A673 (cell line): Measurements from ENCODE around the gene PHACTR3. TPM values are rescaled to one million over a fixed set of nuclear protein-coding genes. Genes with fewer than 3 reads are reported as not detected.

Experiments
- BruUV-seq: library from RNA; stranded (reverse); fragments of 400-500 nt; replicated peaks from 2 replicates; lab custom pipeline; 2021; lab: Mats Ljungman, UMichigan
- CTCF ChIA-PET: fragments of 300-600 bp; sonication (Branson Sonifier 250); formaldehyde crosslinking; loops from one replicate; lab custom pipeline; 2022; ENCODE audit warnings: antibody characterized with exemption; lab: Charles Lee
- POLR2A ChIA-PET: fragments of 300-600 bp; sonication (Branson Sonifier 250); formaldehyde crosslinking; loops from one replicate; lab custom pipeline; 2022; ENCODE audit warnings: antibody characterized with exemption; ENCODE audit not compliant: low non-redundant PET; lab: Charles Lee
- DNase-seq: peaks from one replicate; pipeline ENCODE4 v3.0.0-alpha.2; 2015; ENCODE audit warnings: low spot score
- H3K27ac ChIP-seq: fragments of 200-600 bp; sonication (generic); 2 replicates; pipeline ENCODE4 v1.5.1; 2016; ENCODE audit warnings: mixed run types, low read depth, mild to moderate bottlenecking, mixed read lengths, antibody characterized with exemption, low read length; ENCODE audit not compliant: poor library complexity, severe bottlenecking
- H3K27me3 ChIP-seq: fragments of 200-600 bp; sonication (generic); replicated peaks from 2 replicates; pipeline ENCODE4 v1.6.1; 2017; ENCODE audit warnings: mixed run types, low read depth, mild to moderate bottlenecking, mixed read lengths, antibody characterized with exemption, low read length; ENCODE audit not compliant: insufficient read depth, poor library complexity
- H3K36me3 ChIP-seq: fragments of 200-600 bp; sonication (generic); 2 replicates; pipeline ENCODE4 v1.6.1; 2016; ENCODE audit warnings: mixed run types, mild to moderate bottlenecking, mixed read lengths, antibody characterized with exemption, low read length; ENCODE audit not compliant: insufficient read depth, poor library complexity, severe bottlenecking
- H3K4me1 ChIP-seq: fragments of 200-600 bp; sonication (generic); 2 replicates; pipeline ENCODE4 v1.6.1; 2017; ENCODE audit warnings: mixed run types, mild to moderate bottlenecking, mixed read lengths, antibody characterized with exemption, low read length; ENCODE audit not compliant: insufficient read depth, poor library complexity, severe bottlenecking
- H3K4me3 ChIP-seq: fragments of 200-600 bp; sonication (generic); 2 replicates; pipeline ENCODE4 v1.5.1; 2016; ENCODE audit warnings: low read depth, mixed run types, mild to moderate bottlenecking, mixed read lengths, low read length; ENCODE audit not compliant: poor library complexity, severe bottlenecking
- H3K9me3 ChIP-seq: fragments of 200-600 bp; sonication (generic); 2 replicates; pipeline ENCODE4 v1.6.1; 2016; ENCODE audit warnings: mixed run types, low read depth, mild to moderate bottlenecking, mixed read lengths, antibody characterized with exemption, low read length; ENCODE audit not compliant: poor library complexity, severe bottlenecking
- CTCF ChIP-seq: fragments of 300-800, 200-600 bp; sonication (generic); conservative IDR thresholded peaks from 2 replicates; pipeline ENCODE4 v1.5.1; 2017; ENCODE audit warnings: low read depth, mild to moderate bottlenecking, antibody characterized with exemption, low read length, moderate library complexity, mixed read lengths
- EZH2 ChIP-seq: fragments of 200-600 bp; sonication (generic); IDR thresholded peaks from 2 replicates; pipeline ENCODE4 v1.6.1; 2017; ENCODE audit warnings: borderline replicate concordance, low read depth, mild to moderate bottlenecking, mixed read lengths, antibody characterized with exemption, low read length; ENCODE audit not compliant: poor library complexity, severe bottlenecking
- intact Hi-C: fragments of 100-400 bp; cut with micrococcal nuclease; formaldehyde crosslinking; loops from one replicate; pipeline ENCODE4 v1.10.0; 2022; ENCODE audit not compliant: unreplicated experiment
- total RNA-seq: library from RNA; stranded (reverse); gene quantifications from 2 replicates; pipeline ENCODE4 v1.2.3, GENCODE V29; 2021

The PHACTR3 gene
- total RNA-seq, 1 experiment from 2014 or later: 0.17 TPM

- no peak overlapping the region for H3K4me3 ChIP-seq
- ChIA-PET POLR2A (no interaction called here), CTCF (no interaction called here)
- no peak overlapping the region for H3K27ac ChIP-seq
- H3K27me3 ChIP-seq: no peaks in the 10 kb centered on the region
- no peaks in the 10 kb centered on the region for H3K36me3 ChIP-seq
- intact Hi-C loops: no loop called here
- no peaks in the 10 kb centered on the region for H3K9me3 ChIP-seq
- no peak for DNase-seq
- BruUV-seq: no TSS peak
- no peaks in the 10 kb centered on the region for H3K4me1 ChIP-seq
- no peak for TF ChIP-seq EZH2
- no peak for TF ChIP-seq CTCF
Observed at GRCh38 chr20:59721386-59721785, 117.0 kb downstream of the PHACTR3 start.

GRCh38 chr20:59723108-59723500 lies 118.8 kb downstream of the PHACTR3 start:
- Histone ChIP-seq H3K36me3 (no peaks in the 10 kb centered on the region), H3K27me3 (no peaks in the 10 kb centered on the region), H3K4me3 (no peak overlapping the region), H3K27ac (no peak overlapping the region), H3K4me1 (no peaks in the 10 kb centered on the region), H3K9me3 (no peaks in the 10 kb centered on the region)
- intact Hi-C loops: no loop called here
- ChIA-PET POLR2A (no interaction called here), CTCF (no interaction called here)
- BruUV-seq: no TSS peak
- DNase-seq: no peak
- TF ChIP-seq EZH2 (no peak), CTCF (no peak)

- Histone ChIP-seq H3K36me3 (no peaks in the 10 kb centered on the region), H3K9me3 (no peaks in the 10 kb centered on the region), H3K4me1 (no peaks in the 10 kb centered on the region), H3K4me3 (no peak overlapping the region), H3K27me3 (no peaks in the 10 kb centered on the region), H3K27ac (no peak overlapping the region)
- ChIA-PET POLR2A (no interaction called here), CTCF (no interaction called here)
- intact Hi-C loops: no loop called here
- peak; percentile 15 for DNase-seq
- TF ChIP-seq CTCF (no peak), EZH2 (no peak)
- no TSS peak for BruUV-seq
Observed at GRCh38 chr20:59723607-59724456, 119.5 kb downstream of the PHACTR3 start.
